ENCODE results near the gene ZC3H8. TPM values are rescaled to one million over a fixed set of nuclear protein-coding genes. Genes with fewer than 3 reads are reported as not detected.

Gene ZC3H8
- total RNA-seq, 2 donors from 2014 or later: 2.4 to 5.3 TPM

DNA sequence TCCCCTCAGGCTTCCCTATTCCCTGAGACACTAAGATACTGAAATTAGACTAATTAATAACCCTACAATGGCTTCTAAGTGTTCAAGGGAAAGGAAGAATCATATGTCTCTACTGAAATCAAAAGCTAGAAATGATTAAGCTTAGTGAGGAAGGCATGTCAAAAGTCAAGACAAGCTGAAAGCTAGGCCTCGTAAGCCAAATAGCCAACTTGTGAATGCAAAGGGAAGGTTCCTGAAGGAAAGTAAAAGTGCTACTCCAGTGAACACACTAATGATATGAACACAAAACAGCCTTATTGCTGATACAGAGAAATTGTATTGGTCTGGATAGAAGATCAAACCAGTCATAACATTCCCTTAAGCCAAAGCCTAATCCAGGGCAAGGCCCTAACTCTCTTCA, 10.0 kb downstream of the ZC3H8 start:
- Histone ChIP-seq H3K9me3 (no peaks in the 10 kb centered on the region), H3K4me1 (ENCODE audit: control insufficient read depth in 1 of 2, low read depth in 2 of 2) (no peaks in the 10 kb centered on the region), H3K36me3 (peaks cover 5% of the 10 kb centered on the region), H3K4me3 (no peak overlapping the region), H3K27ac (no peak overlapping the region), H3K27me3 (replicated peaks; ENCODE audit: insufficient read depth) (no peaks in the 10 kb centered on the region)
- TF ChIP-seq, protein P1, sequence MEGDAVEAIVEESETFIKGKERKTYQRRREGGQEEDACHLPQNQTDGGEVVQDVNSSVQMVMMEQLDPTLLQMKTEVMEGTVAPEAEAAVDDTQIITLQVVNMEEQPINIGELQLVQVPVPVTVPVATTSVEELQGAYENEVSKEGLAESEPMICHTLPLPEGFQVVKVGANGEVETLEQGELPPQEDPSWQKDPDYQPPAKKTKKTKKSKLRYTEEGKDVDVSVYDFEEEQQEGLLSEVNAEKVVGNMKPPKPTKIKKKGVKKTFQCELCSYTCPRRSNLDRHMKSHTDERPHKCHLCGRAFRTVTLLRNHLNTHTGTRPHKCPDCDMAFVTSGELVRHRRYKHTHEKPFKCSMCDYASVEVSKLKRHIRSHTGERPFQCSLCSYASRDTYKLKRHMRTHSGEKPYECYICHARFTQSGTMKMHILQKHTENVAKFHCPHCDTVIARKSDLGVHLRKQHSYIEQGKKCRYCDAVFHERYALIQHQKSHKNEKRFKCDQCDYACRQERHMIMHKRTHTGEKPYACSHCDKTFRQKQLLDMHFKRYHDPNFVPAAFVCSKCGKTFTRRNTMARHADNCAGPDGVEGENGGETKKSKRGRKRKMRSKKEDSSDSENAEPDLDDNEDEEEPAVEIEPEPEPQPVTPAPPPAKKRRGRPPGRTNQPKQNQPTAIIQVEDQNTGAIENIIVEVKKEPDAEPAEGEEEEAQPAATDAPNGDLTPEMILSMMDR (IDR thresholded peaks at IDR 0.05): no peak
- DNase-seq (ENCODE audit: low spot score): no peak
- ATAC-seq (ENCODE audit: insufficient number of reproducible peaks, low FRiP score, low read depth): no peak

DNA sequence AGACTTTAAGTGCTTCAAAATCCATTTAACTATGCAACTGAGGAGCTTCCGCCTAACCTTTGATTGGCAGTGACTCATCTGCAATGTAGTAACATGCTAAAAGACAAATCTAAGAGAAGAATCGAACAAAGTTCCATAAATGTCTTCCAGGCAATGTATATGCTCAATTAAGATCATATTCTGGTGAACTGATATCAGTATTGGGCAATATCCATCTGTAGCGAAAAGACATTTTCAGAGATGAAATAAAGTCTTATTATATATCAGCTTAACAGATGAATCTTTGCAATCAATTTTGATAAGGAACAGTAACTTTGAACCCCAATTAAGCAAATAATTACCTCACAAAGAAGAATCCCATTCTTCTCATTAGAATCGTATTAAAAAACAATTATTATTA, 11.6 kb downstream of the ZC3H8 start:
- Histone ChIP-seq H3K27me3 (replicated peaks; ENCODE audit: insufficient read depth) (no peaks in the 10 kb centered on the region), H3K27ac (no peak overlapping the region), H3K4me3 (no peak overlapping the region), H3K36me3 (peaks cover 5% of the 10 kb centered on the region), H3K4me1 (ENCODE audit: control insufficient read depth in 1 of 2, low read depth in 2 of 2) (no peaks in the 10 kb centered on the region), H3K9me3 (no peaks in the 10 kb centered on the region)
- DNase-seq (ENCODE audit: low spot score) (no peak), ATAC-seq (ENCODE audit: insufficient number of reproducible peaks, low FRiP score, low read depth) (no peak)
- TF ChIP-seq, protein P1 (IDR thresholded peaks at IDR 0.05): no peak

DNA sequence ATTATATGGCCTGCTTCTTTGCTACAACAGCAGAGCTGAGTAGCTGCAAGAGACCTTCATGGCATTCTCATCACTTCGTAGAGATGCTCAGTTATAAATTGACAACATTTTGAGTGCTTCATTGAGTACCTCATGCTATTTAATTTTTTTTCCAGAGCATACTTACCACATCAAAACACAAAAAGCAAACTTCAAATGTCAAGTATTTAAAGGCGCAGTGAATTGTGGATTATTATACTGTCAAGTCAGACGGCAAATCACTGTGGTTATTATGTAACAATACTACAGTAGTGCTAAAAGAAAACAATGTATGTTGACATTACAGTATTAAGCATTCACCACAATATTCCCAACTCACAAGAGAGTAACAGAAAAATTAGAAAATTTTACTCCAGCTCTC, 12.5 kb downstream of the ZC3H8 start:
- ATAC-seq (ENCODE audit: insufficient number of reproducible peaks, low FRiP score, low read depth) (no peak), DNase-seq (ENCODE audit: low spot score) (no peak)
- Histone ChIP-seq H3K27me3 (replicated peaks; ENCODE audit: insufficient read depth) (no peaks in the 10 kb centered on the region), H3K27ac (no peak overlapping the region), H3K9me3 (no peaks in the 10 kb centered on the region), H3K36me3 (no peaks in the 10 kb centered on the region), H3K4me1 (ENCODE audit: control insufficient read depth in 1 of 2, low read depth in 2 of 2) (no peaks in the 10 kb centered on the region), H3K4me3 (no peak overlapping the region)
- TF ChIP-seq, protein P1 (IDR thresholded peaks at IDR 0.05): no peak

DNA sequence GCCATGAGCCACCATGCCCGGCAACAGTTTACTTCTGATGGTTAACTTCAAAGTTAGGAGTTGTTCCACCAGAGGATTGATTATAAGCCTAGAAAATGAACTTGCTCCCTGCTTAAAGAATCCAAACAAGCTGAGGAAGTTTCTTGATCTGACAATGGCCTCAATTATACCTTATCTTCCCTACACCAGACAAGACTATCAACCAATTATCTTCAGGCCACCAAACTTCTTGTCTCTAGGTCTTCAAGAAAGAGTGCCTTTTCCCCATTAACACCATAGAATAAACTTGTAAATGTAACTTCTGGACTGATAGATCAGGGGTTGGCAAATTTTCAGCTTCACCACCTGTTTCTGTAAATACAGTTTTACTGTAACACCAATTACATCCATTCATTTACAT, 15.0 kb downstream of the ZC3H8 start:
- H3K4me1 ChIP-seq (ENCODE audit: control insufficient read depth in 1 of 2, low read depth in 2 of 2): no peaks in the 10 kb centered on the region
- H3K36me3 ChIP-seq: no peaks in the 10 kb centered on the region
- ATAC-seq (ENCODE audit: insufficient number of reproducible peaks, low FRiP score, low read depth): no peak
- H3K9me3 ChIP-seq: no peaks in the 10 kb centered on the region
- no peak for DNase-seq (ENCODE audit: low spot score)
- no peak overlapping the region for H3K4me3 ChIP-seq
- TF ChIP-seq, protein P1 (IDR thresholded peaks at IDR 0.05): no peak
- no peaks in the 10 kb centered on the region for H3K27me3 ChIP-seq (replicated peaks; ENCODE audit: insufficient read depth)
- H3K27ac ChIP-seq: no peak overlapping the region

DNA sequence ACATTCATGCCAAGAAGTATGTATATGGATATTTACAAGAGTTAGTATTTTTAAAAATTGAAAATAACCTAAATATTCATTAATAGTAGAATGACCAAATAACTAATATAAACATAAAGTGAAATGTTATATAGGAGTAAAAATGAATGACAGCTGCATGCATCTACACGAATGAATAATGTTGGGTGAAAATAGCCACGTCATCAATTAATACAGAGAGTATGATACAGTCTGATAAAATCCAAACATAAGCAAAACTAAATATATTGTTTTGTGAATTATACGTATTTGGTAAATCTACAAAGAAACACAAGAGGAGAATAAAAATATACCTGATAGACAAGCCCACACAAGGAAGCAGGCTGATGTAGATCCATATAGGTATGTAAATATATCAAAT, 24.5 kb downstream of the ZC3H8 start:
- Histone ChIP-seq H3K9me3 (no peaks in the 10 kb centered on the region), H3K36me3 (peaks cover 4% of the 10 kb centered on the region), H3K4me3 (no peak overlapping the region), H3K4me1 (ENCODE audit: control insufficient read depth in 1 of 2, low read depth in 2 of 2) (peaks cover 0 to 10% of the 10 kb centered on the region in 2 donors), H3K27ac (no peak overlapping the region), H3K27me3 (replicated peaks; ENCODE audit: insufficient read depth) (no peaks in the 10 kb centered on the region)
- DNase-seq (ENCODE audit: low spot score) (no peak), ATAC-seq (ENCODE audit: insufficient number of reproducible peaks, low FRiP score, low read depth) (no peak)
- TF ChIP-seq, protein P1 (IDR thresholded peaks at IDR 0.05): no peak

All from thoracic aorta (tissue), 2 donors.